Measurements from ENCODE around the gene STEAP1B.

Gene STEAP1B

DNA sequence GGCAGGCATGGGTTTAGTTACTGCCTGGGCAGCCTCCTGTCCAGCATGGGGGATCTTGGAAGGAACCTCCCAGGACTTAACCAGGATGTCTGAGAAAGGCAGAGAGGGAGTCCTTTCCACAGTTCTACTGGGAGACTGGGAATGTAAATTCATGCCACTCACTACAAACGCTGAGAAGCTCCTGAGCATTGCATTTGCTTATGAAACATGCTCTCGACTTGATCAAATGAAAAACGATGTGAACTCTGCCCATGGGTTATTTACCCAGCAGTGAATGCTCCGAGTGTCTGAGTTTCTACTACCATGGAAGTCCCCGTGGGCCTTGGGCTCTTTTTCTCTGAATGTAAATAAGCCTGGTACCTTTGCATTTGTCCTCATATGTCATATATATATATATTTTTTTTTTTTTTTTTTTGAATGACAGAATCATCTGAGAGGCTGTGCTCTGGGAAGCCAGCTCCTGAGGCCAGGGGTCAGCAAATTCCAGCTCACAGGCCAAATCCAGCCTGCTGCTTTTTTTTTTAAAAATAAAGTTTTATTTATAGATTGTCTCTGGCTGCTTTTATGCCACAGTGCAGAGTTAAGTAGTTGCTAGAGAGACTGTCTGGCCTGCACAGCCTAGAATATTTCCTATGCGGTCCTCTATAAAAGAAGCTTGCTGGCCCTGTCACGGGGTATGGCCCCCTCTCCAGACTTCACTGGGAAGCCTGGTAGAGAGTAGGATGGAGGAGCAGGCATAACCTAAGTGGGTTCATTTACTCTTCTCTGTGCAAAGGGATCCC, 121.6 kb downstream of the STEAP1B start:
- DNase-seq (ENCODE audit: low read depth, low spot score): no peak
- POLR2A ChIA-PET: no interaction called here
- CTCF ChIA-PET: no interaction called here
- H3K4me3 ChIP-seq (ENCODE audit: low read depth, low read length): no peak overlapping the region
- TF ChIP-seq, protein P1, sequence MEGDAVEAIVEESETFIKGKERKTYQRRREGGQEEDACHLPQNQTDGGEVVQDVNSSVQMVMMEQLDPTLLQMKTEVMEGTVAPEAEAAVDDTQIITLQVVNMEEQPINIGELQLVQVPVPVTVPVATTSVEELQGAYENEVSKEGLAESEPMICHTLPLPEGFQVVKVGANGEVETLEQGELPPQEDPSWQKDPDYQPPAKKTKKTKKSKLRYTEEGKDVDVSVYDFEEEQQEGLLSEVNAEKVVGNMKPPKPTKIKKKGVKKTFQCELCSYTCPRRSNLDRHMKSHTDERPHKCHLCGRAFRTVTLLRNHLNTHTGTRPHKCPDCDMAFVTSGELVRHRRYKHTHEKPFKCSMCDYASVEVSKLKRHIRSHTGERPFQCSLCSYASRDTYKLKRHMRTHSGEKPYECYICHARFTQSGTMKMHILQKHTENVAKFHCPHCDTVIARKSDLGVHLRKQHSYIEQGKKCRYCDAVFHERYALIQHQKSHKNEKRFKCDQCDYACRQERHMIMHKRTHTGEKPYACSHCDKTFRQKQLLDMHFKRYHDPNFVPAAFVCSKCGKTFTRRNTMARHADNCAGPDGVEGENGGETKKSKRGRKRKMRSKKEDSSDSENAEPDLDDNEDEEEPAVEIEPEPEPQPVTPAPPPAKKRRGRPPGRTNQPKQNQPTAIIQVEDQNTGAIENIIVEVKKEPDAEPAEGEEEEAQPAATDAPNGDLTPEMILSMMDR (IDR thresholded peaks at IDR 0.05; ENCODE audit: insufficient read depth, low read length, missing control alignments): no peak

DNA sequence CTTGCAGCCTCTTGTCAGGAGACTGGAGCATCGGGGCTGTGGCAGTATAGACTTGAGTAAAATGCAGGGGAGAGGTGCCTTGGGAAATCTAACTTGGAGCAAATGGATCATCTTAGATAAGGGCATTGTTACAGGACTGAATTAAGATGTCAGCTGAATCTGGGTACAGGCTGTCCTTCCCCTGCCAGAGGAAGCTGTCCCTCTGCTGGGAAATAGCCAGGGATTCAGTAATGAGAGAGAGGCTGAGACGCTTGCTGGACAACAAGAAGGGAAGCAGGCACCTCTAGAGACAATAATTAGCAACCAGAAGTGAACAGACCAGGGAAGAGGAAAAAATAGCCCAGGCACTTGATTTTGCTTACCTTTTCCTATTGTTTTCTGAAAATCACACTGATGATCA, 122.3 kb downstream of the STEAP1B start:
- no peak overlapping the region for H3K4me3 ChIP-seq (ENCODE audit: low read depth, low read length)
- ChIA-PET CTCF (no interaction called here), POLR2A (no interaction called here)
- TF ChIP-seq, protein P1 (IDR thresholded peaks at IDR 0.05; ENCODE audit: insufficient read depth, low read length, missing control alignments): no peak
- no peak for DNase-seq (ENCODE audit: low read depth, low spot score)

DNA sequence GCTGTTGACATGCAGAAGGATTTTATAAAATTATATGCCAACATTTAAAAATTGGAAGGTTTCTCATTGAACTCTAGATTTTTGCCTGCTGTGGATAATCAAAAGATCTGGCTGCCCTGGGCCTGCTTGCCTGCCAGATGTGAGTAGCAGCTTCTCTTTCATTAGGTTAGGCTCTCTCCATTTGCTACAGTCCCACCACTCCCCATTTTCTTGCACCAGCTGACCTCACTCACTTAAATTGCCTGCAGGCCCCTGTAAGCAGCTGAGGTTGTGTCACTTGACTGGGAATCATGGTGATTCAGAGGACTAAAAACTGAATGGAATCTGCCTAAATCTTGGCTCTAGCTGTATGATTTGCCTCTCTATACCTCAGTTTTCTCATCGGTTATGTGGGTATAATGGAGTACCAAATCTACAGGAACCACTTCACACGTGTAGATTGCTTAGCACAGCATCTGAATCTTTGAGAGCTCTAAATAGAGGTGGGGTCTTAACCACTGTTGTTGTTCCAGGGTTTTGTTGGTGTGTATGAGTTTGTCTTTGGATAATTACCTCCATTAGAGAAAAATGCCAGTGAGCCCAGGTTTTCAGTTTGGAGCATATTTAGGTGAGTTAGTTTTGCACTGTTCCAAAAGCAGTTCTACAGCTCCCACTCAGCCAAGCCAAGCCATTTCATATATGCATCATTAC, 124.5 kb downstream of the STEAP1B start:
- DNase-seq (ENCODE audit: low read depth, low spot score): no peak
- CTCF ChIA-PET: interaction anchor here (1.5 kb wide), 1 partner anchor 124 kb away, joined by 4 read pairs; the partner anchor contains the start of gene STEAP1B
- no peak overlapping the region for H3K4me3 ChIP-seq (ENCODE audit: low read depth, low read length)
- POLR2A ChIA-PET: interaction anchor here (0.6 kb wide), 1 partner anchor 12 kb away, joined by 3 read pairs; no protein-coding TSS in a partner anchor
- TF ChIP-seq, protein P1 (IDR thresholded peaks at IDR 0.05; ENCODE audit: insufficient read depth, low read length, missing control alignments): no peak

DNA sequence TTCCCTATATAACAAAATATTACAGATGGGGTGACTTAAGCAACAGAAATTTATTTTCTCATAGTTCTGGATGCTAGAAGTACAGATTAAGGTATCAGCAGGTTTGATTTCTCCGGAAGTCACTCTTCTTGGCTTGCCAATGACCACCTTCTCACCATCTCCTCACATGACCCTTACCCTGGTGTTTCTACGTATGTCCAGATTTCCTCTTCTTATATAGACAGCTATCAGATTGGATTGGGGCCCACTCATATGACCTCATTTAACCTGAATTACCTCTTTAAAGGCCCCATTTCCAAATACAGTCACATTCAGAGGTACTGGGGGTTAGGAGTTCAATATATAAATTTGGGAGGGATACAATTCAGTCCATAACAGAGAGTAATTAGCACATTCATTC, 126.1 kb downstream of the STEAP1B start:
- DNase-seq (ENCODE audit: low read depth, low spot score): no peak
- no peak overlapping the region for H3K4me3 ChIP-seq (ENCODE audit: low read depth, low read length)
- ChIA-PET POLR2A (no interaction called here), CTCF (interaction anchor here (1.5 kb wide), 1 partner anchor 126 kb away, joined by 4 read pairs; the partner anchor contains the start of gene STEAP1B)
- TF ChIP-seq, protein P1 (IDR thresholded peaks at IDR 0.05; ENCODE audit: insufficient read depth, low read length, missing control alignments): no peak

DNA sequence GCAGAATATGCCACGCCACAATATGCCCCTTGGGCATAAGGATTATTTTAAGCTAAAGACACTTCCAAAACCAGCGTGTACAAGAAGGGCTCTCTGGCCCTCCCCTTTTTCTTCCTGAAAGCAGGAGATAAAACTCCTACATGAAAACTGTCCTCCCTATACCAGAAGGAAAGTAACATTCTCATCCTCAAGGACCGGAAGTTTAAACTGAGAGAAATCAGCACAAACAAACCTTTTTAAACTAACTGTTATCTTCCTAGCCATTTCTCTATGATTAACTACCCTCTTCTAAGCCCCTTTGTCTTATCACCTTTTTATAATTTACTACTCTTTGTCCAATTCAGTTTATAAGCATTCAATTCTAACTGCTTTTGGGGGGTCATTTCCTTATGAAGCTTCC, 126.6 kb downstream of the STEAP1B start:
- no peak overlapping the region for H3K4me3 ChIP-seq (ENCODE audit: low read depth, low read length)
- ChIA-PET POLR2A (no interaction called here), CTCF (no interaction called here)
- DNase-seq (ENCODE audit: low read depth, low spot score): no peak
- TF ChIP-seq, protein P1 (IDR thresholded peaks at IDR 0.05; ENCODE audit: insufficient read depth, low read length, missing control alignments): no peak

DNA sequence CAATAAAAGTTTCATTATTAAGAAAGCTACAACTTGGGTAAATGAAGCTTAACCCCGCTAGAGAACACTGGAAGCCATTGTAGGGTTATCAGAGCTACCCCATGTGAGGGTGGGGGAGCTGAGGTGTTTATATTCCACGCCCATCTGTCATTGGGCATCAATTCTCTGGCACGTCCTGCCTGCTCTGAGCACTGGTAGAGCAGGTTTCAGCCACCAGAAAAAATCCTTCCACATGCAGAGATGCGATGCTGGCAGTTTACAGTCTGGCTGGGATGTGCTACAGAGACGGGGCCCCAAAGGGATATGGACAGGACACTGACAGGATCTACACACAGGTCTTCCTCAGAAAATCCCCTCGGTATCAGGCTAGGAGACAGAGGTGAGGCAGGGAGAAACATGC, 127.1 kb downstream of the STEAP1B start:
- CTCF ChIA-PET: no interaction called here
- TF ChIP-seq, protein P1 (IDR thresholded peaks at IDR 0.05; ENCODE audit: insufficient read depth, low read length, missing control alignments): no peak
- POLR2A ChIA-PET: no interaction called here
- DNase-seq (ENCODE audit: low read depth, low spot score): no peak
- H3K4me3 ChIP-seq (ENCODE audit: low read depth, low read length): no peak overlapping the region

Data from AG04449 (cell line).